ENCODE results near the gene TRABD2B. TPM values are rescaled to one million over a fixed set of nuclear protein-coding genes. Genes with fewer than 3 reads are reported as not detected.

The TRABD2B gene
- total RNA-seq, 1 donor = not detected

DNA sequence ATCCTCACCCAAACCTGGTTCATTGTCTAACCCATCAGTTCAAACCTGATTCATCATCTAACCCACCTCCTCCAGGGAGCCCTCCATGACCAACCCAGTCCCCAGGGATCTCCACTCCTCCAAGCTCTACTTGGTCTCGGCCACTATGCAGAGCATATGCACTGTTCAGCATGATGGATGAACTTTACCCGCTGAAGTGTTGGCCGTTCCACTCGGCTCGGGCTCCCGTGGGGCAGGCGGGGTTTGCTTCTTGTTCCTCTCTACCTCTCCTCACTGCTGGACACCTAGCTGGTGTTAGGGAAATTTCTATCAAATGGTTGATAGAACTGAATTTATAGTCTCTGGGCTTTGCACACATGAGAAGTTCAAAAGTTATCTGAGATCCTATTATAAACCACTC is 111.0 kb downstream of the TRABD2B start:
- no peak for DNase-seq (ENCODE audit: low read depth in 2 of 3, low spot score in 2 of 3)

DNA sequence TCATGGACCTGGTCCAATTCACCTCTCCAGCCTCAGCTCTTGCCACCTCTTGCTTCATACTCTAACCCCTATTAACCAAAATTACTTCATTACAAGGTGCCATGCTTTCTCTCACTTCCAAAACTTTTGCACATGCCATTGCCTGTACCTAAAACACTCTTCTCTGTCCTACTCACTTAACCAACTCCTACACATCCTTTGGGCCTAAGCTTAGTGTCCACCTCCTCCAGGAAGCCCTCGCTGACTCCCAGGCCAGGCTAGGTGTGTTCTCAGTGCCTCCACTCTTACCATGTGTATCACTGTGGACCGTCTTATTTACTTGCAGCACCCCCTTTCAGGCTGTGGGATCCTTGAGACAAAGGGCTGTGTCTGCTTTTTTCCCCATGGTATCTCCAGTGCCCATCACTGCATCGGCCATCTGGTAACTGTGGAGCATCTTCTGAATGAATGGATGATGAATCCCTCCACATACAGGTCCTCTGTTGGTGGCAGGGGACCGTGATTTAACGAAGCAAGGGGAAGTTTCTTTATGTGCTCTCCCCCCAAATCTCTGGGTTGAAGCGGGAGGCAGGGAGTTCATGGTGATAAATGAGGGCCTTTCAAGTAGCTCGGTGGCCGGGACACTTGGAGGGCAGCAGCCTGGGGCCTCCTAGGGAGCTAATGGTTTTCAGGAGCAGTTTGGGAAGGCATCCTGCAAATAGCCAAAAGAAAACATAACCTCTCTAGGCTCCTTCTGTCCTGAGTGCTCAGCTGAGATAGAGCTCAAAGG is 111.9 kb downstream of the TRABD2B start:
- no peak for DNase-seq (ENCODE audit: low read depth in 2 of 3, low spot score in 2 of 3)

DNA sequence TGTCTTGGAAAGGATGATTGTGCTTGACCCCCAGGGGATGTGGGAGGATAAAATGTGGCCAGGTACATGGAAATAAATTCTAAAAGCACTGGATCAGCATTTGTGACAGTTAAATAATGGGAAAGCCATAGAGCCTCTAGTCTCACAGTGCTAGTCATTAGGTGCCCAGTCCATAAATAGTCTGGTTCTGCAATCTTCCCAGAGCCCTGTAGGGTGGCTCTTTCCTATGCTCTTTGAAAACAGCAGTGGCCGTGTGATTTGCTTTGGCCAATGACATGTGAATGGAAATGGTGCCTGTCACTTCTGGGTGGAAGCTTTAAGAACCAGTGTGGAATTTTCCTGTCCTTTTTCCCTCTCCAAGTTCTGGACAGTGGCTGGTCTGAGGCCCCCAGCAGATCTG is 113.2 kb downstream of the TRABD2B start:
- DNase-seq (ENCODE audit: low read depth in 2 of 3, low spot score in 2 of 3) = no peak

DNA sequence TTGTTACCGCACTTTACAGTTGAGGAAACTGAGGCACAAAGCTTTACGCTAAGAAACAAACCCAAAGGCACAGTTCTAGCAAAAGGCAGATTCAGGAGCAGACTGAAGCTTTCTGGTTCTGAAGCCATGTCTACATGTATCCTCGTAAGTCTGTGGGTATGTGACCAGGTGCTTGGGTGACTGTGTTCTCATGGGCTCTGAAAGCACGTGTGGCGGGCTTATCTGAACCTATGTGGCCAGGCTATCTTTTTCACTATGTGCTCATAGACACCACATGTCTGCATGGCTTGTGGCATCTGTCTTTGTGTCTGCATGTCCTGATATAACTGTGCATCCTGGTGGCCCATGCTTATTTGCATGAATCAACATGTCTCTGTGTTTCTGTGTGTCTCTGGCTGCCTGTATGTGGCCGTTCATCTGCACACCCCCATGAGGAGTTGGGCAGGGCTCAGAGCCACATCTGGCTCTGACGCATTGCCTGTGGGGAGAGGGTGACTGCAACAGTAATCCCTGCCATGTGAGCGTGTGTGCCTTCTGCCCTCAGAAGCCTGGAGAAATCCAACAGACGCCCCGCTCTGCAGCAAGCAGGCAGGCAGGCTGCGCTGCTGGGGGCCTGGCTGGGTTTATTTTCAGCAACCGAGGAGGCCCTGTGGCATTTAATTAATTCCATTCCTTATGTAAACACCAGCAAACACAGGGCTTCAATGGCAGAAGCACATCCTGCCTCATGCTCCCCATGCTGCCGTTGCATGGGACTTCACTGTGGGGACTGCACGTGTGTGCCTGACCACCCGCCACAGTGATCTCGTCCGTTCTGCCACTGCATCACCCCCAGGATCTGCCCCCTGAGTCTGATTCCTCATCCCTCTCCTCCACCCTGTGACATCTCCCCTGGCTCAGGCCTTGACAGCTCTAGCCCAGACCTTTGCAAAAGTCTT is 115.4 kb downstream of the TRABD2B start:
- DNase-seq (ENCODE audit: low read depth in 2 of 3, low spot score in 2 of 3) = no peak

DNA sequence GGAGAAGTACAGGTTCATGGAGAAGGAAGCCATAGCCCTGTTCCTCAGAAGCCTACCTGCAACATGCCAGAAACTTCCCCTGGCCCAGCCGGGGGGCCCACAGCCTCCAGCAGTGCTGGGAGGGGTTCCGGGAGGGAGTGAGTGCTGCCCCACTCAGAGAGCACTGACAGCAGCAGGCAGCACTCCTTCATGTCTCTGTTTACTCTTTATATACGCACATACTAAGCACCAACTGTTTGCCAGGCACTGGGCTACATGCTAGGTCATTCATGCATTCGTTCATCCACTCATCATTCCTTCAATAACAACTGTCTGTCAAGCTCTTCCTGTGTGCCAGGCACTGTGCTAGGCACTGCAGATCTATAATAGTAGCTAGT is 120.6 kb downstream of the TRABD2B start:
- no peak for DNase-seq (ENCODE audit: low read depth in 2 of 3, low spot score in 2 of 3)

GRCh38 chr1:47875831-47876586 is 121.2 kb downstream of the TRABD2B start:
- no peak for DNase-seq (ENCODE audit: low read depth in 2 of 3, low spot score in 2 of 3)

- no peak for DNase-seq (ENCODE audit: low read depth in 2 of 3, low spot score in 2 of 3)
Observed at GRCh38 chr1:47875036-47875435, 122.1 kb downstream of the TRABD2B start.

- no peak for DNase-seq (ENCODE audit: low read depth in 2 of 3, low spot score in 2 of 3)
Observed at GRCh38 chr1:47873337-47873736, 123.8 kb downstream of the TRABD2B start.

GRCh38 chr1:47872886-47873285 is 124.3 kb downstream of the TRABD2B start:
- DNase-seq (ENCODE audit: low read depth in 2 of 3, low spot score in 2 of 3) = no peak

DNA sequence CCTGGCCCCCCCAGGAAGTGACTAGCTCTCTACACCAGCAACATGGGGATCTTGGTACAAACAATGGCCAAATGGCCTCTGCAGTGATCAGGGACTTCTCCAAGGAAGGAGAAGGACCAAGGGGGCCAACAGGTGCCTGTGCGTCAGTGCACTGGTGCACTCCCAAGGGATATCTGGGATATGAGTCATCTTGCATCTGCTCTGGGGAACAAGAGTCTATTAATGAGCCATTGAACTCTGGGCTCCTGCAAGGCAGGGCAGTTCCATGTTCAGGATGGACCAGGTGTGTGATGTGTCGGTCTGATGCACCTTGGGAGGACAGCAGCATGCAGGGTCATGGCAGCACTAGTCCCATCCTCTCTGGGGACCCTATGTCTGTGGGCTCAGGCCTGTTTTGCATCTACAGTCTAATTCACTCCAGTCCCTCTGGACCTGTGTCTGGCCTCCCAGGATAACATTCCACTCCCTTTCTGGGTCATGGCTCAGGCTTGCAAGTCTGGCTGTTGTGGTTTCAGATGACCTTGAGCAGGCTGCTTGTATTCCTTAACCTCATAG is 125.3 kb downstream of the TRABD2B start:
- no peak for DNase-seq (ENCODE audit: low read depth in 2 of 3, low spot score in 2 of 3)

GRCh38 chr1:47870946-47871676 is 126.1 kb downstream of the TRABD2B start:
- no peak for DNase-seq (ENCODE audit: low read depth in 2 of 3, low spot score in 2 of 3)

GRCh38 chr1:47870480-47870879 is 126.7 kb downstream of the TRABD2B start:
- DNase-seq (ENCODE audit: low read depth in 2 of 3, low spot score in 2 of 3) = no peak

DNA sequence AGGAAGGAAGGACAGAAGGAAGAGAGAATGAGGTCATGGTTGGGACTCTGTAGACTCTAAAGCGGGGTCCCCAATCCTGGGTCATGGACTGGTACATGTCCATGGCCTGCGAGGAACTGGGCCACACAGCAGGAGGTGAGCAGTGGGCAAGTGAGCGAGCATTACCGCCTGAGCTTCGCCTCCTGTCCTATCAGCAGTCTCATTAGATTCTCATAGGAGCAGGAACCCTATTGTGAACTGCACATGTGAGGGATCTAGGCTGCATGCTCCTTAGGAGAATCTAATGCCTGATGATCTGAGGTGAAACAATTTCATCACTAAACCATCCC is 128.9 kb downstream of the TRABD2B start:
- DNase-seq (ENCODE audit: low read depth in 2 of 3, low spot score in 2 of 3) = no peak

- DNase-seq (ENCODE audit: low read depth in 2 of 3, low spot score in 2 of 3) = no peak
Observed at GRCh38 chr1:47867438-47868347, 129.5 kb downstream of the TRABD2B start.

GRCh38 chr1:47866601-47867437 is 130.4 kb downstream of the TRABD2B start:
- no peak for DNase-seq (ENCODE audit: low read depth in 2 of 3, low spot score in 2 of 3)

- DNase-seq (ENCODE audit: low read depth in 2 of 3, low spot score in 2 of 3) = no peak
Observed at GRCh38 chr1:47865881-47866535, 131.2 kb downstream of the TRABD2B start.

DNA sequence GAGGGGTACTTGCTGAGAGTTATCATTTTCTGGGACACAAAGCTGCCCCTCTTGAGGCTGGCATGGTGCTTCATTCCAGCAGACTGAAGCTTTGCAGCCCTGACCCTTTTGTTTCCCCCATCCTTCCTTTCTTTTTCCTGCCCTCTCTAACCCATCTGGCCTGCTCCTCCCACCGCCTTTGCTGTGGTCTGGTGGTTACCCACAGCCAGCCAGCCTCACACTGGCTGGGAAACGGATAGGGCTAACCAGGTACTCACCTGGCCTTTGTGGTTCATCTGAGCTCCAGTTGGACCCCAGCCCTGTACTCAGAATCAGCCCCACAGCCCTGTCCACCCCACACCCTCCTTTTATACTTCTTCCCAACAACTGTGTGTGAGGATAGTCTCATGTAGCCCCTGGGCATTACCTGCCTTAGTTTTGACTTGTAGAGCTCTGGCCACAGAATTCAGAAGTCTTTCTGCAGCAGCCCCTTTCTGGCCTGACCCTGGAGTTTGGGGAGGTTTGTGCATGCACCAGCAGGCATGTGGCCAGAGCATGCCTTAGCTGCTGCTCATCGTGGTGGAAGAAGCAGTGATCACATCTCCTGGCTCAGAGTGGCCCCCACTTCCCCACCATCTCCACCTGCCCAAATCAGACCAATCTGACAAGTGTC is 138.0 kb downstream of the TRABD2B start:
- DNase-seq (ENCODE audit: low read depth in 2 of 3, low spot score in 2 of 3) = peak in 1 of 3 donors; percentile 26

All from hematopoietic multipotent progenitor cell (in vitro differentiated cells).